ENCODE data around the gene DSCAML1. TPM values are rescaled to one million over a fixed set of nuclear protein-coding genes. Genes with fewer than 3 reads are reported as not detected.

Gene DSCAML1
- total and polyA plus RNA-seq, 9 of the 15 experiments (the other 6 are each of a cell fraction or from before 2014, with no cell fraction given) = not detected

- Histone ChIP-seq H4K20me1 (replicated peaks; ENCODE audit: control insufficient read depth, insufficient read depth, low read length) (no peaks in the 10 kb centered on the region), H3K4me1 (replicated peaks in 1 of 2; ENCODE audit: control insufficient read depth in 2 of 2, insufficient read depth in 2 of 2, low read length in 2 of 2) (no peaks in the 10 kb centered on the region; a peak in 1 of 5 replicates), H3K9me1 (ENCODE audit: control insufficient read depth, insufficient read depth, low read length) (no peaks in the 10 kb centered on the region), H3K4me2 (ENCODE audit: insufficient read depth, low read length) (no peak overlapping the region), H3K27ac (ENCODE audit: extremely low read depth, low read depth, low read length) (no peak overlapping the region), H3K79me2 (ENCODE audit: control insufficient read depth, insufficient read depth, low read length) (no peaks in the 10 kb centered on the region), H3K36me3 (ENCODE audit: control insufficient read depth, insufficient read depth, low read length) (peaks cover 9% of the 10 kb centered on the region; the same call in 1 of the 3 replicates), H3K9me3 (replicated peaks; ENCODE audit: control insufficient read depth, insufficient read depth, low read depth, low read length) (no peaks in the 10 kb centered on the region), H3K9ac (ENCODE audit: insufficient read depth in 1 of 2, low read depth in 2 of 2, low read length in 2 of 2) (peak overlapping the region in 1 of 2 experiments; percentile 26; a peak in 1 of 4 replicates), H2AFZ (ENCODE audit: low read depth, low read length) (no peak overlapping the region), H3K27me3 (ENCODE audit: control insufficient read depth in 2 of 2, insufficient read depth in 2 of 2, low read length in 2 of 2) (no peaks in the 10 kb centered on the region), H3K4me3 (no peak overlapping the region)
- intact Hi-C loops (cut with micrococcal nuclease) = no loop called here
- 50% methylated on average over 12 of the region's 12 CpGs for WGBS (ENCODE audit: insufficient coverage, low coverage, missing lambda C conversion rate)
- ChIA-PET CTCF (ENCODE audit: low intra/inter-chr PET ratio) (no interaction called here), POLR2A (interaction anchor here (0.6 to 1.5 kb wide), 4 partner anchors 9 to 392 kb away, joined by 3 to 4 read pairs (median 4); no protein-coding TSS in a partner anchor)
- in situ Hi-C loops (cut with MboI) = no loop called here
- BruUV-seq (replicated peaks) = no TSS peak
- no peak for DNase-seq (ENCODE audit: extremely low read depth in 1 of 4, low spot score in 3 of 4)
- ATAC-seq = no peak
- no peak for FAIRE-seq
- TF ChIP-seq ZKSCAN1 (IDR thresholded peaks at IDR 0.05; ENCODE audit: low read depth, low read length) (no peak), MBD2 (IDR thresholded peaks at IDR 0.05; ENCODE audit: borderline replicate concordance, low read depth) (no peak), ZNF217 (CRISPR knock-in tag; IDR thresholded peaks at IDR 0.05) (no peak), STAT6 (CRISPR knock-in tag; IDR thresholded peaks at IDR 0.05) (no peak), TFE3 (CRISPR knock-in tag; IDR thresholded peaks at IDR 0.05) (no peak), PHB2 (IDR thresholded peaks at IDR 0.05; ENCODE audit: low read depth) (no peak), DIDO1 (tag; IDR thresholded peaks at IDR 0.05; ENCODE audit: low read depth) (no peak), CCNT2 (IDR thresholded peaks at IDR 0.05; ENCODE audit: borderline replicate concordance, extremely low read depth, insufficient read length, low read depth, low read length) (no peak), NR2F6 (CRISPR knock-in tag; IDR thresholded peaks at IDR 0.05) (no peak), FOXJ2 (tag; IDR thresholded peaks at IDR 0.05) (no peak), TAF7 (tag; IDR thresholded peaks at IDR 0.05) (no peak), CREB1 (IDR thresholded peaks at IDR 0.05) (no peak), CREB1 (CRISPR knock-in tag; IDR thresholded peaks at IDR 0.05) (no peak), ZNF274 (IDR thresholded peaks at IDR 0.05; ENCODE audit: borderline replicate concordance, low read depth, low read length) (no peak), MEF2A (IDR thresholded peaks at IDR 0.05; ENCODE audit: control insufficient read depth, low read depth, low read length) (no peak), ZNF699 (CRISPR knock-in tag; IDR thresholded peaks at IDR 0.05; ENCODE audit: insufficient replicate concordance) (no peak)
- TF ChIP-seq, protein P1, sequence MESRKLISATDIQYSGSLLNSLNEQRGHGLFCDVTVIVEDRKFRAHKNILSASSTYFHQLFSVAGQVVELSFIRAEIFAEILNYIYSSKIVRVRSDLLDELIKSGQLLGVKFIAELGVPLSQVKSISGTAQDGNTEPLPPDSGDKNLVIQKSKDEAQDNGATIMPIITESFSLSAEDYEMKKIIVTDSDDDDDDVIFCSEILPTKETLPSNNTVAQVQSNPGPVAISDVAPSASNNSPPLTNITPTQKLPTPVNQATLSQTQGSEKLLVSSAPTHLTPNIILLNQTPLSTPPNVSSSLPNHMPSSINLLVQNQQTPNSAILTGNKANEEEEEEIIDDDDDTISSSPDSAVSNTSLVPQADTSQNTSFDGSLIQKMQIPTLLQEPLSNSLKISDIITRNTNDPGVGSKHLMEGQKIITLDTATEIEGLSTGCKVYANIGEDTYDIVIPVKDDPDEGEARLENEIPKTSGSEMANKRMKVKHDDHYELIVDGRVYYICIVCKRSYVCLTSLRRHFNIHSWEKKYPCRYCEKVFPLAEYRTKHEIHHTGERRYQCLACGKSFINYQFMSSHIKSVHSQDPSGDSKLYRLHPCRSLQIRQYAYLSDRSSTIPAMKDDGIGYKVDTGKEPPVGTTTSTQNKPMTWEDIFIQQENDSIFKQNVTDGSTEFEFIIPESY (CRISPR knock-in tag; IDR thresholded peaks at IDR 0.05) = no peak
These were observed 404.9 kb downstream of the DSCAML1 start for GRCh38 chr11:117392001-117392690.

All from K562 (cell line).